Measurements from ENCODE around the gene DGLUCY.

The DGLUCY gene

GRCh38 chr14:91233936-91234790 is 120.3 kb downstream of the DGLUCY start:
- TF ChIP-seq, protein P1, sequence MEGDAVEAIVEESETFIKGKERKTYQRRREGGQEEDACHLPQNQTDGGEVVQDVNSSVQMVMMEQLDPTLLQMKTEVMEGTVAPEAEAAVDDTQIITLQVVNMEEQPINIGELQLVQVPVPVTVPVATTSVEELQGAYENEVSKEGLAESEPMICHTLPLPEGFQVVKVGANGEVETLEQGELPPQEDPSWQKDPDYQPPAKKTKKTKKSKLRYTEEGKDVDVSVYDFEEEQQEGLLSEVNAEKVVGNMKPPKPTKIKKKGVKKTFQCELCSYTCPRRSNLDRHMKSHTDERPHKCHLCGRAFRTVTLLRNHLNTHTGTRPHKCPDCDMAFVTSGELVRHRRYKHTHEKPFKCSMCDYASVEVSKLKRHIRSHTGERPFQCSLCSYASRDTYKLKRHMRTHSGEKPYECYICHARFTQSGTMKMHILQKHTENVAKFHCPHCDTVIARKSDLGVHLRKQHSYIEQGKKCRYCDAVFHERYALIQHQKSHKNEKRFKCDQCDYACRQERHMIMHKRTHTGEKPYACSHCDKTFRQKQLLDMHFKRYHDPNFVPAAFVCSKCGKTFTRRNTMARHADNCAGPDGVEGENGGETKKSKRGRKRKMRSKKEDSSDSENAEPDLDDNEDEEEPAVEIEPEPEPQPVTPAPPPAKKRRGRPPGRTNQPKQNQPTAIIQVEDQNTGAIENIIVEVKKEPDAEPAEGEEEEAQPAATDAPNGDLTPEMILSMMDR (IDR thresholded peaks at IDR 0.05; ENCODE audit: low read depth, low read length, poor library complexity, severe bottlenecking), result no peak
- no peak for TF ChIP-seq EZH2phosphoT487 (IDR thresholded peaks at IDR 0.05; ENCODE audit: borderline replicate concordance, low read length)
- no peak overlapping the region for H3K4me2 ChIP-seq (ENCODE audit: low read length)
- peaks cover 36% of the 10 kb centered on the region for H3K4me1 ChIP-seq (ENCODE audit: control insufficient read depth, low read length)
- H3K27ac ChIP-seq (ENCODE audit: low read depth, low read length), result no peak overlapping the region
- no peaks in the 10 kb centered on the region for H3K36me3 ChIP-seq (ENCODE audit: control insufficient read depth, low read length)
- no peaks in the 10 kb centered on the region for H4K20me1 ChIP-seq (ENCODE audit: control insufficient read depth, insufficient read depth, low read depth, low read length)
- H3K4me3 ChIP-seq (ENCODE audit: low read length), result no peak overlapping the region
- no peaks in the 10 kb centered on the region for H3K9me2 ChIP-seq (replicated peaks; ENCODE audit: control insufficient read depth, low read length)
- H3K27me3 ChIP-seq (ENCODE audit: control insufficient read depth, low read length), result no peaks in the 10 kb centered on the region
- no peaks in the 10 kb centered on the region for H3K79me2 ChIP-seq (ENCODE audit: control insufficient read depth, low read length)
- H3F3A ChIP-seq (ENCODE audit: control insufficient read depth, insufficient read depth), result no peaks in the 10 kb centered on the region
- H3K9me3 ChIP-seq (ENCODE audit: control insufficient read depth, insufficient read depth, low read length), result no peaks in the 10 kb centered on the region; the same call in 1 of the 2 replicates

DNA sequence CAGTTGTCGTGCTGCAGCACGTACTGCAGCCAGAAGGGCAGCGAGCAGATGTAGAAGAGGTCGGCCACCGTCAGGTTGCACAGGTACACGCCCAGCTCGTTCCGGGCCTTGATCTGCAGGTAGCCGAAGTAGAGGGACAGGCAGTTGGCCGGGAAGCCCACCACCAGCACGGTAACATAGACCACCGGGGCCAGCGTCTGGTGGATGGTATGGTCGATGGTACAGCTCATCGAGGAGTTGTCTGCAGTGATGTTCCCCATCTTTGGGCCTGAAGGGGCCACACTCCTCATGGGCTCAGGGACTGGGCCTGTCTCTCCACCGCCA is 120.9 kb downstream of the DGLUCY start:
- H3K27me3 ChIP-seq (ENCODE audit: control insufficient read depth, low read length), result no peaks in the 10 kb centered on the region
- TF ChIP-seq EZH2phosphoT487 (IDR thresholded peaks at IDR 0.05; ENCODE audit: borderline replicate concordance, low read length), result no peak
- TF ChIP-seq, protein P1 (IDR thresholded peaks at IDR 0.05; ENCODE audit: low read depth, low read length, poor library complexity, severe bottlenecking), result no peak
- H3K4me2 ChIP-seq (ENCODE audit: low read length), result no peak overlapping the region
- H3K27ac ChIP-seq (ENCODE audit: low read depth, low read length), result no peak overlapping the region
- H3K36me3 ChIP-seq (ENCODE audit: control insufficient read depth, low read length), result no peaks in the 10 kb centered on the region
- no peaks in the 10 kb centered on the region for H3K9me2 ChIP-seq (replicated peaks; ENCODE audit: control insufficient read depth, low read length)
- H3K9me3 ChIP-seq (ENCODE audit: control insufficient read depth, insufficient read depth, low read length), result no peaks in the 10 kb centered on the region; the same call in 1 of the 2 replicates
- peaks cover 33% of the 10 kb centered on the region for H3K4me1 ChIP-seq (ENCODE audit: control insufficient read depth, low read length)
- no peaks in the 10 kb centered on the region for H3F3A ChIP-seq (ENCODE audit: control insufficient read depth, insufficient read depth)
- no peak overlapping the region for H3K4me3 ChIP-seq (ENCODE audit: low read length)
- H4K20me1 ChIP-seq (ENCODE audit: control insufficient read depth, insufficient read depth, low read depth, low read length), result no peaks in the 10 kb centered on the region
- H3K79me2 ChIP-seq (ENCODE audit: control insufficient read depth, low read length), result no peaks in the 10 kb centered on the region

- H4K20me1 ChIP-seq (ENCODE audit: control insufficient read depth, insufficient read depth, low read depth, low read length), result no peaks in the 10 kb centered on the region
- no peaks in the 10 kb centered on the region; the same call in 1 of the 2 replicates for H3F3A ChIP-seq (ENCODE audit: control insufficient read depth, insufficient read depth)
- H3K9me2 ChIP-seq (replicated peaks; ENCODE audit: control insufficient read depth, low read length), result no peaks in the 10 kb centered on the region
- no peaks in the 10 kb centered on the region for H3K79me2 ChIP-seq (ENCODE audit: control insufficient read depth, low read length)
- H3K9me3 ChIP-seq (ENCODE audit: control insufficient read depth, insufficient read depth, low read length), result no peaks in the 10 kb centered on the region; the same call in 1 of the 2 replicates
- no peak overlapping the region for H3K4me3 ChIP-seq (ENCODE audit: low read length)
- peaks cover 24% of the 10 kb centered on the region for H3K4me1 ChIP-seq (ENCODE audit: control insufficient read depth, low read length)
- H3K4me2 ChIP-seq (ENCODE audit: low read length), result no peak overlapping the region
- H3K27ac ChIP-seq (ENCODE audit: low read depth, low read length), result no peak overlapping the region
- H3K36me3 ChIP-seq (ENCODE audit: control insufficient read depth, low read length), result no peaks in the 10 kb centered on the region
- TF ChIP-seq EZH2phosphoT487 (IDR thresholded peaks at IDR 0.05; ENCODE audit: borderline replicate concordance, low read length), result no peak
- TF ChIP-seq, protein P1 (IDR thresholded peaks at IDR 0.05; ENCODE audit: low read depth, low read length, poor library complexity, severe bottlenecking), result no peak
- H3K27me3 ChIP-seq (ENCODE audit: control insufficient read depth, low read length), result no peaks in the 10 kb centered on the region
Measured at GRCh38 chr14:91235841-91236240, 122.0 kb downstream of the DGLUCY start.
